ENCODE measurements around the gene ATG16L2.
"Not testable (repeated sequence)": the region's sequence is repeated elsewhere in the genome, so short reads cannot be mapped to it uniquely, and the experiment has no call there.

ATG16L2 gene

GRCh38 chr11:72779495-72780128 lies 34.6 kb upstream of the ATG16L2 start:
- DNase-seq: no peak

DNA sequence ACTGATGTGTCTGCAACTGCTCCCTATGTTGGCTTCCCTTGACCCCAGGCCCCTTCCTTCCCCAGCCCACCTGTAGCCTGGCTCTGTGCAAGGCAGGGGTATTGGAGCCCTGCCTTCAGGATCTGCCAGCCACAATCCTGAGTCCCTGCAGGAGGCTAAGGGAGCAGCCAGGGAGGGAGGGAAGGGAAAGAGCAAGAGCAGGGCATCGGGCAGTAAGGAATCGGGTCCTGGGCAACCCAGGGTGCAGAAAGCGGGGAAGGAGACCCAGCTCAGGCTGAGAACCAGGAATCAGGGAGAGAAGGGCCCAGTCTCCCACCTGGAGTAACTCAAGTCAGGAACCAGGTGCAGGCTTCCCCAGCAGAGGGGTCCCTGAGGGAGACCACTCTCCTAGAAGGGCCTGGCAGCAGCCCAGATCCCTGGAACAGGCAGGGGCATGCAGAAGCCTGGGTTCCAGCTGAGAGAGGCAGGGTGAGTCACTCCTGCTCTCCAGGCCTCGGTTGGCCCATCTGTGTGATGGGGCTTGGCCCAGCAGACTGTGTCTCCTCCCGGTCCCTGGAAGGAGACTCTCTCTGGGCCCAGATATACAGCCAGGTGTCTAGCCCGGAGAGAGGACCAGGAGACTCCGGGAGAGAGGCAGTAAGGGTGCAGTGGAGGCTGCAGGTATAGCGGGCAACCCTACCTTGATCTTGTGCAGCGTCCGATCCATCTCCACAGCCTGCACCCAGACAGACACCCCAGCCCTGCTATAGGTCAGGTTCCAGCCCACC lies 33.7 kb upstream of the ATG16L2 start:
- no peak for DNase-seq

DNA sequence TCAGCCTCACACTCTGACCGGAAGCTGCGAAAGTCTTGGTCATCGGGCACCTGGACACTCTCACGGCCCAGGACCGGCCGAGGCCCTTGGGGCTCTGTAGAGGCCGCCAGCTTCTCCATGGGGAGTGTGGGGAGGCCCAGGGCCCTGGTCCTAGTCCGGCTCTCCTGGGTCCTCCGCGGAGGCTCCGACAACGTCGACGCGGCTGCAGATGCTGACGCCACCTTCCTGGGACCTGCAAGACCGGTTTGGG lies 33.2 kb upstream of the ATG16L2 start:
- no peak for DNase-seq

DNA sequence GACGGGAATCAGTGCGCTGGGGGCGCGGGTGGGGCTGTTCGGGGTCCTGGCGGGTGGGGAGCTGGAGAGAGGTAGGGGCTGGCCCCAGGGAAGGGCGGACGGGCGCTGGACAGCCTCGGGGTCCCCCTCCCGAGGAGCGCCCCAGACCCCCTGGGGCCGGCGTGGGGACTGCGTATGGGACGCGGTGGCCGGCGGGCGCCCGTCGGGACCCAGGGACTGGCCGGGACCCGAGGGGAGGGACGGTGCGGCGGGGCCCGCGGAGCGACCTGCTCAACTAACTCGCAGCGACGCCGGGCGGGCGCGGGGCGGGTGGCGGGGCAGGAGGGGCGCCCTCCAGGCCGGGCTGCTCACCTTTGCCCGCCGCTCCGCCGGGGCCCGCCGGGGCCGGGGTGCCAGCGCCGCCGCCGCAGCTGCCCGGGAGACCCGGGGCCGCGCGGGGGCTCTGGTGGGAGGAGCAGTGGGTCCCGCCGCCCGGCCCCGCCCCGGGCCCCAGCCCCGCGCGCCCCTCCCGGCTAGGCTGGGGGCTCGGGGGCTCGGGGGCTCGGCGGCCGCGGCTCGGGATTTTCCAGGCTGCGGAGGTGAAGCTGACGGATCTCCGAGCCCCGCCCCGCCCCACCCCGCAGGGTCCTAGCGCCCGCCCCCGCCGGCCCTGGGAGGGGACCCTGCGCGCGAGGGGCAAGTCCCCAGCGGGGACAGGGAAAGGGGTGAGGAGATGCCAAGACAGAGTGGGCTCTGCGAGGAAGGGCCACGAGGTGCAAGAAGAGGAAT lies 32.7 kb upstream of the ATG16L2 start:
- DNase-seq: no peak

DNA sequence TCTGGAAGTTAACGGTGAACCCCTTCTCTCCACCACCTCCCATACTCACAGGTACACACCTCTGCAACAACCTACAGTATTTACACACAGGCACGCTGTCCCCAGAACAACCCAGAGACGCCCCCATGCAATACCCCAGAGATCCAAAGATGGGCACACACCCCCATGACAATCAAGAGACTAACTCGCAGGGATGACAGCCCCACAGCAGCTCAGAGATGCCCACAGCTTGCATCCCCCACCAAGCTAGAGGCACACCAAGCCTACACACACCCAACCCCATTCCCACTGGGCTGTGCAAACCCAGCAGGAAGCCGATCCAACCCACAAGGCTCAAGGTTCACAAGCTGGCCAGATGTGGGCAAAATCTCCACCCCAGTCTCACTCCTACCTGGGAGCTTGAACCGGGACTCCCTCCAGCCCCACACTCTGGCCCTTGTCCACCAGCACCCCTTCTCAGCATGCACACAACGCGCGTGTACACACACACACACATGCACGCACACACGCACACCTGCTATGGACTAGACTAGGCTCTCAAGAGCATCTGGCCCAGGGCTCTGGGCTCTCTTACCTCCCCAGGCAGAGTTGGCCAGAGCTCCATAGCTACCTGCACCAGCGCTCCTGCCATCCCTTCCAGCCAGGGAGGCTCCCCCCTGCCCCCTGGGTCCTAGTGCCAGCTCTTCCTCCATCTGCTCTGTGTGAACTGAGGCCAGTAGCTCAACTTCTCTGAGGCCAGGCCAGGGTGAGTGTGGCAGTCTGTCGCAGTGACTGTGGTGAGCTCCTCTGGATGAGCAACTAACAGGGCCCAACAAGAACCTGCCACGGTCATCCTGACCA lies 31.9 kb upstream of the ATG16L2 start:
- DNase-seq: no peak

DNA sequence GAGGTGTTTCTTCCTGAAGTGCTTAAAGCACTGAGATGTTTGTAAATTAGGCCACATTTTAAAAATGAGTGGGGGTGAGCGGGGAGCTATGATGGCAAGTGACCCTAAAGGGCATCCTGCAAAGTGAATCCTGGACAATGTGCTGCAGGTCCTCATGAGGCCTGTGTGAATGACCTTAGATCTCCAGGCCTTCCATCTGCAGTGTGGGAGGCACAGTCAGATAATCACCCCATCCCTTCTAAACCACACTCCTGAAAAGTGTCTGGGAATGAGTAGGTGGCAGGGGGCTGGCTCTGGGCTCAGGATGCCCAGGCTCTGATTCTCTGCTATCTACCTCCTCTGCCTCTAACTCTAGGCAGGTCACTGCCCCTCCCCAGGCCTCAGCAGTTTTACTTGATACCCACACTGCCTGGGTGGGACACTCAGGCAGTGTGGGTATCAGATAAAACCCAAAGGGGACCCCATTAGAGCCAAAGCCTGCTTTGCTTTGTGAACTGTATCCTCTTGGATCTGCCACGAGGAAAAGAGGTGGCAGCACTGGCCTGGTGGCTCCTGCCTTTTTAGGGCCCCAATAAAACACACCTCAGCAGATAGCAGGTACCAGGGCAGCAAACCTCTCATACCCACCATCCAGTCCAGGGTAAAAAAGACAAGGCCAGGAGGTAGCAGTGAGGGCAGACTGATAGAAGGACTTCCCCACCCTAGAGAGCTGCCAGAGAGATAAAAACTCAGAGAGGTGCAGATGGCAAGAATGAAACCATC lies 30.9 kb upstream of the ATG16L2 start:
- no peak for DNase-seq

- DNase-seq: no peak
Observed at GRCh38 chr11:72784662-72785061, 29.5 kb upstream of the ATG16L2 start.

- no peak for DNase-seq
Observed at GRCh38 chr11:72786305-72787215, 27.7 kb upstream of the ATG16L2 start.

DNA sequence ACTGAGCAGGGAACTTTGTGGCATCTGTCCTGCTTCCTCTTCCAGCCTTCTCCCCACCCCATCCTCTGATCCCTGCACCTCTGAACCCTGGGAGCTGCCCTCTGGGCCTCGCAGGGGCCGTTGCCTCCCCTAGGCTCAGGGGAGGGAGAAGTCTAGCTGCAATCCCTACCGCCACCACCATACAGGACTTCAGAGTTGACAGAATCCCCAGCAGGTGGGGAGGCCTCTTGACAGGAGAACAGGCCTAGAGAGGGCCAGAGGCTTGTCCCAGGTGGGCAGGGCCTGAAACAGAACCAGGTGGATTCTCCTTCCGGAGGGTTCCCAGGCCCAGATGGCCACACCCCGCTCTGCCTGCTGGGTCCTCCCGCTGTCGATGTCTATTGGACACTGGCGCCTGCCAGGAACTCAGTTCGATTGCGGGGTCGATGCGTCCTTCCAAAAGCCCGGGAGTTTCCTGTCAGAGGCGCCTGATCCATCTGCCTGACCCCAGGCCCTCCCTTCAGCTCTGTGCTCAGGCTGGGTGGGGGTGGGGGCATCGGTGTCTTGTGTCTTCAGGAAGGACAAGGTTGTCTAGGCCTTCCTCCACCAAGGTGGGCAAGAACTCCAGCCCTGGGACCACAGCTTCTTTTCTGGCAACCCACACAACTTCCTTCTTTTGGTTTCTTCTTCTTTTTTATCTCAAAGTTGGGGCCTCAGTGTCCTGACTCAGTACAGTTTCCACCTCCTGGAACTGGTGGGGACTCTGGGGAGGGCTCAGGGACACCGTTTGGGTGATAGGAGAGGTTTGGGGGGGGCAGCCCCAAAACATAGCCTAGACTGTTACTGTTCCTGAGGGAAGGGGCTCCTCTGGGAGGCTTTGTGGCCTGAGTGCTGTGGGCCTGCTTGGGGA lies 26.8 kb upstream of the ATG16L2 start:
- no peak for DNase-seq

- no peak for DNase-seq
Observed at GRCh38 chr11:72788241-72788640, 26.0 kb upstream of the ATG16L2 start.

GRCh38 chr11:72789493-72790131 lies 24.6 kb upstream of the ATG16L2 start:
- no peak for DNase-seq

- not testable (repeated sequence) for DNase-seq
Observed at GRCh38 chr11:72791228-72791627, 23.0 kb upstream of the ATG16L2 start.

GRCh38 chr11:72792437-72793021 lies 21.7 kb upstream of the ATG16L2 start:
- DNase-seq: no peak

- DNase-seq: no peak
Observed at GRCh38 chr11:72793076-72793424, 21.2 kb upstream of the ATG16L2 start.

DNA sequence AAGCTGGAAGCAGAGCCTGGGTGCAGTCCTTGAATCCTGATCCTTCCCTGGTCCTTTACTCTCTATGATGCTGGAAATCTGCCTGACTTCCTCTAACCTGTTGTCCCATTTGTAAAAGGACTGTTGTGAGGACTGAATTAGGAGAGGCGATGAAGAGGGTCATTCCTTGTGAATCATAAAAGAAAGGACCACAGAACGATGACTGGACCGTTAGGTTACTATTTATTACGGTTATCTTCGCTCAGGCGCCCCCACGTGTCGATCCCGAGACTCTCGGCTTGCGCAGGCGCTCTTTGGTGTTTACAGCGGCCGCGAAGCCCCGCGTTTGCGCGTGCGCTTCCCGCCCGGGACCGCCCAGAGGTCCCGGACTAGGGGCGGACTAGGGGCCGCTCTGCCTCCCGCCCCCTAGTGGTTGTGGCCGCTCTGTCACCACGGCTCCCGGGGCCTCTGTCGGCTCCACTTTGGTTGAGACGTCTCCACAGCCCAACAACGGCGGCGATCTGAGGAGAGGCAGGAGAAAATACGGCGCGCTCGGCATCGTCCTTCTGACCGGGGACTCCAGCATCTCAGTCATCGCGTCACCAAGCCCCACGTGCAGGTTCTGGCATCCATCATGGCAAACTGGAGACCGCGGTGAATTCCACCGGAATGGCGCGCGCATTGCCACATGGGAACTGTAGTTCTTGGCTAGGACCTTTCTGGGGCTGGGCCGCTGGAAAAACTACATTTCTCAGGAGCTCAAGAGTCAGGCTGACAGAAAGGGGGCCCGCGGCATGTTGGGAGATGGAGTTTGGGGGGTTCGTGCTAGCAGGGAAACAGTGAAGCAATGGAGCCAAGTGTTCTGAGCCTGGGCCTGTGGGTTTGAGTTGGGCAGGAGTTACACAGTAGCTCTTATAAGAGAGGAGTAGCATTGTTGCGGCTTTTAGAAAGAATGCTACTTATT lies 20.5 kb upstream of the ATG16L2 start, which contains the start of gene STARD10:
Gene STARD10 (minus strand): TSS at position 623 of the 943 bp plus-strand sequence. CDS start 12,866 bp downstream, outside the sequence.
- DNase-seq: peak; percentile 90

- DNase-seq: no peak
Observed at GRCh38 chr11:72798361-72798760, 15.8 kb upstream of the ATG16L2 start.

DNA sequence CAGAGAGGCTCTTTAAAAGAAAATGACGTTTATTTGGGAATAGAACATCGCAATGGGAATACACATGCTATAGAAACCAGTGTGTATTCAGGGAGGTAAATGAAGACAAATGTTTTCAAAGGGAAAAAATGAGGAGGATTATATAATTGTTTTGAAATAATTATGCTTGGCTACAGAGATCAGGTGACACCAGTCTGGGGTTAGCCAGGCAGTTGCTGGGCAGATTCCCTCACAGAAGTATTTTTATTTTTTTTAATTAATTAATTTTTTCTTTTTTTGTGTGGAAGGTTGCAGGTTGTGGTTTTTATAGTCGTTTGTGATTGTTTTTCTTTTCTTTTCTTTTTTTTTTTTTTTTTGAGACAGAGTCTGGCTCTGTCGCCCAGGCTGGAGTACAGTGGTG lies 14.8 kb upstream of the ATG16L2 start:
- no peak for DNase-seq

- no peak for DNase-seq
Observed at GRCh38 chr11:72802822-72803221, 11.4 kb upstream of the ATG16L2 start.
